ENCODE results near the gene CEP55.

CEP55 gene

DNA sequence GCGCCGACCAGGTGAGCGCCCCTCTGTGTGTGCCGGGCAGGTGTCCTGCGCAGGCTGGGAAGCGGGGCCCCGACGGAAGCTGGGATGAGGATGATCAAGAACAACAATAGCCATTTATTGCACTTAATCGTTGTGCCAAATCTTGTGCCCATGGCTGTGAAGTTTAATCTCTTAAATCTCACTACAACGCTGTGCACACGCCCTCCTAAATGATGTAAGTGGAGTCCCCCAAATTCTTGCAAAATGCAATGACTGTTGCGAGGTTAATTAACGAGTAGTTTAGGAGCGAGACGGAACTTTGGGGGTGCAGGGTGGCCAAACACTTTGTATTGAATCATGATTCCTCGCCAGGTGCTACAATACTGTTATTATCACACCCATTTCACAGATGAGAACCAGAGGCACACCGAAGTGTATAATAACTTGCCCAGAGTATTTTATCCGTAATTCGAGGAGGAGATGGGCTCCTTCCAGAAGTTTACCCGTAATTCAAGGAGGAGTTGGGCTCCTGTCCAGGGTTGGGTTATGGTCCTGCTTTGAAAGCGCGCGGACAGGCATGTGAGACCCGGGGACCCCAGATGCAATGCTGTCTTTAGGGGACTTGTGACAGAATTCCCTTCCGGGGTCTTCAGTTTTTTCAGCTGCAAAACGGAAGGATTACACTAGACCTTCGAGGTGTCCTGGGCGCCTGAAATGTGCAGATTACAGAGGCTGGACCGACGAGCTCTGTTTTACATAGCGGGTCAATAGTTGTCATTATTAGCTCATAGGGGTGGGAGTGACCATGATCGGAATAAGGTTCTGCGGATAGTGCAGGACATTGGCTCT is 71.1 kb downstream of the CEP55 start:
- FAIRE-seq: no peak

DNA sequence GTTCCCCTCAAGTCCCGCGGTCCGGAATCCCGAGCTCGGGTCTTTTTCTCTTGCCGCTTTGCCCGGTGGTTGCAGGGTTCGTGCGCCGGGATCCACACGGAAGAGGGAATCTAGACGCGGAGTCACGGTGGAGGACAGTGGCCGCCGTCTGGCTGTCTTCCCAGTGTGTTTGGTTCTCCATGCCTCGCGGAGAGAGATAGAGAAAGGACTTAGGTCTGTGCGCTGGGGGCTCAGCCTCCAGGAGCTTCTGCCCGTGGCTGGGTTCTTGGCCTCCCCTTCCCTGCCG is 71.6 kb downstream of the CEP55 start:
- FAIRE-seq: no peak

DNA sequence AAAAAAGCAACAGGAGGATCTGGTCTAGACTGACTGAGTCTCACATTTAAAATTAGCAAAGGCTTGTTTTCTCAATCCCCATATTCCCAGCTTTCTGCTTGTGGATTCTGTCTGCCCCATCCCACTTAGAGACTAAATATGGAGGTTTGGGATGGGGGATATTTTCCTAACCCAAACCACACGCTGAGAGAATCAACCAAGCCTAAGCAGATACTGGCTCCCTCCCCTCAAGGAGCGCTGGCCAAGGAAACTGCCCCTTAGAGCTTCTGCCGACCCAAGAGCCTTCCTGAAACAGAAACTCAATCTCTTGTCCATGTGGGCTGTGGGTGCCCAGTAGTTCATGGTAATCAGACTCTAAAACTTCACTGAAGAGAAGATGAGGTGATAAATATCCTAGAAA is 74.0 kb downstream of the CEP55 start:
- no peak for FAIRE-seq

DNA sequence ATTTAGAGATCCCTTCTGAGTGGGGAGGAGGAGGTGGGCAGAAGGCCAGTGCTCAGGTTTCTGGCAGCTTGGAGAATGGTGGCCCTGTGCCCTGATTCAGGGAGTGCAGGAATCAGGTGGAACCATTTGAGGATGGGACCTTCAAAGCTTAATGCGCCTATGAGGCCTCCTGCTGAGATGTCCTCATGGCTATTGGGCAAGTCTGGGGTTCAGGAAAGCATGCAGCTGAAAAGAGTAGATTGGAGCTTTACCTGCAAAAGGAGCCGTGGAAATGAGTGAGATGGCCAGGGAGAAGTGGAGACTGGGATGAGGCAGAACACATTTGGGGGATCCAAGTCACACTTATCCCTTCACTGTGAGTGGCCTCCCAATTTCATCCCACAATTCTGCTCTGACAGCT is 76.2 kb downstream of the CEP55 start:
- FAIRE-seq: no peak

DNA sequence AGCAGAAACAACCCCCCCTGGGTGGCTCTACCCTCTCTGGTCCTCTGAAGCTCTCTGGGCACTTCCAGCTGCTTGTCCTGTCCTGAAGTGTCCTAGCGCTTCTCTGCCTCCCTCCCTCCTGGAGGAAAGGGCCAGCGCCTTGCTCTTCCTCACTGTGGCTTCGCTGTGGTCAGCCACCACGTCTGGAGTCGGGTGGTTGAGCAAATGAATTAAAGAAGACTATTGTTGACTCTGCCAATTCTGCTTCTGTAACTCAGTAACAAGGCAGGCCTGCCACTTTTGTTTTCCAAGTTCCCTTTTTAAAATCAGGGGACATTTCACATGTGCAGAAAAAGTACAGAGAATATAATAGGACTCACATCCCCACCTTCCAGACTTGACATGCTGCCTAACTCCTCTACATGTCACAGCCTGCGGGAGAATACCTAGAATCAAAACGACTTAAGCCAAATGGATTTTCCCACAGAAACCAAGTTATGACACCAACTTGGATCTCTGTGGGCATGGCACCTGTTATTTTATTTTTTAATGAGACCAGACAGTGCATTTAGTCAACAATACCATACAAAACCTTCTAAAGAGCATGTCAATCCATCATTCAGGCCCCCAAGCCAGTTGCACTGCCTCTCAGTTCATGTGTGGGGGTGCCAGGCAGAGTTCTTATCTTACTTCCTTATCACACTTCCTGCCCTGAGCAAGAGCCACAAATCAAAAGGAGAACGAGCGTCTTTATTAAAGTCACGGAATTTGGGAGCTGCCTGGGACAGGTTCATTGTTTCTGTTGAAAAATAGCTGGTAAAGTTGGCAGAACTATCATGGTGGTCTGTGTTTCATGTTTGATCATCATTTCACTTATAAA is 76.9 kb downstream of the CEP55 start:
- no peak for FAIRE-seq

DNA sequence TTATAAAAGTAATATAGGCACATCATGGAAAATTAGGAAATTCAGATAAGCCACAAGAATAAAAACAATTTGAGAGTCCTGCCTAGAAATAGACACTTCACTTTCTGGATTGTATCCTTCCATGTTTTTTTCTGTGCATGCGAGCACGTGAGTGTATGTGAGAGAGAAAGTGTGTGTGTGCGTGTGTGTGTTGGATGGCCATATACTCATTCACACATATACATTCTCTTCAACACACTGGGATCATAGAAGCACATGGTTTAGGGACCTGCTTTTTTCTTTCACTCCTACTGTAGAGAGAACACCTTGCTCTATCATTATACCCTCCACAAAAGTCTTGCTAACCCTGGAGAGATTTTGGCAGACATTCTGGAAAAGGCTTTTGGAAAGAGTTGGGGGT is 77.5 kb downstream of the CEP55 start:
- FAIRE-seq: no peak

DNA sequence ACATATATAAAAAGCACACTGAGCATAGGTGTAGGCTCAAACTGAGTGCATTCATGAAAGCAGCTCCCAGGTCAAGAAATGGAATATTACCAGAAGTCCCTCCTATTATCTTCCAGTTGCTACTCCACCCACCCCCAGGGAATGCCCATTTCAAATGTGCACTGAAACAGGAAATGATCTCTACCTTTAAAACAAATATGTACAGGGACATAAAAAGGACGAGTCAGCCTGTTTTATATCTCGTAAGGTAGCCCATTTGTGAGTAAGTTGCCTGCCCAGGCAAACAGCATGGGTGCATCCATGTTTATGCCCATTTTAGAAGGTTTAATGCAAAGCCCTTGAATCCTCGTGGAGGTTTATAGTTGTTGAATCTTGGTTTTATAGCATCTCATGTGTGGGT is 80.5 kb downstream of the CEP55 start:
- no peak for FAIRE-seq

DNA sequence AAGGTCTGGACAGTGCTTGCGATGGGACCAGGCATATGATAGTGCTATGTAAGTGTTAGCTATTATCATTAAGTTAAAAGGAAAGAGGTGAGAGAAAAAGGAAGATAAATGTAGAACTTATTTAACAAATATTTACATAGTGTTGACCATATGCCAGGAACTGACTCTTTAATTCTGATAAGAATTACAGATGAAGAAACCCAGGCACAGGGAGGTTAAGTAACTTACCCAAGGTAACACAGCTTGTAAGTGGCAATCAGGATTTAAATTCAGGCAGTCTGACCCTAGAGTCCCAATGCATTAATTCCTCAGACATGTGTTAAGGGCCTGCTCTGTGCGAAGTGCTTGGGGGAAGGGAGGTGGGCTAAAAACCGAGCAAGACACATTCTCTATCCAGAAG is 81.2 kb downstream of the CEP55 start:
- FAIRE-seq: no peak
